AG04450 (cell line): Measurements from ENCODE around the gene SERBP1. TPM values are rescaled to one million over a fixed set of nuclear protein-coding genes. Genes with fewer than 3 reads are reported as not detected.
"Not testable (repeated sequence)": the region's sequence is repeated elsewhere in the genome, so short reads cannot be mapped to it uniquely, and the experiment has no call there.

Experiments used
- CTCF ChIA-PET: fragments of 300-600, 350-600 bp; formaldehyde crosslinking; extraction: SDS; loops from one replicate; lab custom pipeline; 2022; ENCODE audit warnings: antibody characterized with exemption, inconsistent platforms; lab: Charles Lee
- POLR2A ChIA-PET: fragments of 350-600 bp; formaldehyde crosslinking; extraction: SDS; loops from one replicate; lab custom pipeline; 2021; ENCODE audit warnings: antibody characterized with exemption, inconsistent platforms; lab: Yijun Ruan, JAX
- DNase-seq: peaks from one replicate; pipeline ENCODE4 v3.0.0-alpha.2; 2011; ENCODE audit warnings: low read depth, low spot score
- H3K27ac ChIP-seq: one replicate; pipeline ENCODE4 v1.5.1; 2012; ENCODE audit warnings: low read depth, low read length, control low read depth
- H3K27me3 ChIP-seq: one replicate; pipeline ENCODE4 v1.6.0; 2012; ENCODE audit warnings: low read length; ENCODE audit not compliant: control insufficient read depth, insufficient read depth
- H3K4me3 ChIP-seq: 2 replicates; pipeline ENCODE4 v1.5.1; 2011; ENCODE audit warnings: mild to moderate bottlenecking, low read depth, low read length, control low read depth
- H3K9me3 ChIP-seq: 2 replicates; pipeline ENCODE4 v1.5.1; 2012; ENCODE audit warnings: low read length; ENCODE audit not compliant: control insufficient read depth, insufficient read depth
- CTCF ChIP-seq: IDR thresholded peaks from 2 replicates; pipeline ENCODE4 v1.5.1; 2011; ENCODE audit warnings: low read depth, low read length, control low read depth, inconsistent platforms
- polyA plus RNA-seq: library from polyadenylated mRNA; depleted of rRNA; stranded (reverse); fragments of >200 nt; gene quantifications from 2 replicates; pipeline ENCODE4 v1.2.3, GENCODE V29; 2011

The SERBP1 gene
- polyA plus RNA-seq, 1 experiment: 273 TPM

GRCh38 chr1:67414574-67414973 is 15.6 kb downstream of the SERBP1 start:
- TF ChIP-seq CTCF: no peak
- POLR2A ChIA-PET: no interaction called here
- no peaks in the 10 kb centered on the region for H3K9me3 ChIP-seq
- no peak overlapping the region for H3K4me3 ChIP-seq
- CTCF ChIA-PET: interaction anchor here (0.5 kb wide), 1 partner anchor 1618 kb away, joined by 3 read pairs; no protein-coding TSS in a partner anchor
- H3K27me3 ChIP-seq: no peaks in the 10 kb centered on the region
- no peak for DNase-seq
- no peak overlapping the region for H3K27ac ChIP-seq

DNA sequence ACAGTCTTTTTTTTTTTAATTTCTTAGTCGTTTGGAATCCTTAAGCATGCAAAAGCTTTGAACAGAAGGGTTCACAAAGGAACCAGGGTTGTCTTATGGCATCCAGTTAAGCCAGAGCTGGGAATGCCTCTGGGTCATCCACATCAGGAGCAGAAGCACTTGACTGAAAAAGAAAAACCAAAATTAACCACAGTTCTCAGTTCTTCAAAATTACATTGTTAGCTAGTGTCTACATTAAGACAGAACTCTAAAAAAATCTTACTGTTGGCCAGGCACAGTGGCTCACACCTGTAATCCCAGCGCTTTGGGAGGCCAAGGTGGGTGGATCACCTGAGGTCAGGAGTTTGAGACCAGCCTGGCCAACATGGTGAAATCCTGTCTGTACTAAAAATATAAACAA is 17.1 kb downstream of the SERBP1 start:
- H3K27ac ChIP-seq, H3K4me3 ChIP-seq, DNase-seq, POLR2A ChIA-PET, H3K27me3 ChIP-seq, H3K9me3 ChIP-seq: not testable (repeated sequence)
- CTCF ChIA-PET: interaction anchor here (1.1 kb wide), 1 partner anchor 65 kb away, joined by 7 read pairs; no protein-coding TSS in a partner anchor

DNA sequence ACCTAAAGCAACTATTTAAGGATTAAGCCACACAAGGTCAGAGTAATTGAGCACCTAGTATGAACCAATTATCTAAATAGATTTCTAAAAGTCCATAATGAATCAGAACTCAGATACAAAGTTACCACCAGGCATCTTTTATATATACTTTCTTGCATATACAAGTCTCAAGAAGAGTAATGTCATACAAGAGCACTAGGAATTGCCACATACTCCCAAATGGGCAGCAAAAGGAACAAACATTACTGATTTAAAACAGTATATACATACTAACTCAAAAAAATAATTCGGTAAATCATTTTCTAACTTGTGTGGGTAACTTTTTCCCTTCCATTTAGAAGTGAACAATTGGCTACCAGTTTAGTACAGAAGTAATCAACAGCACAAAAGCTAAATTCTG is 22.1 kb downstream of the SERBP1 start:
- CTCF ChIA-PET: interaction anchor here (0.6 to 1.1 kb wide), 3 partner anchors 17 to 95 kb away, joined by 3 read pairs; no protein-coding TSS in a partner anchor
- no peaks in the 10 kb centered on the region for H3K27me3 ChIP-seq

DNA sequence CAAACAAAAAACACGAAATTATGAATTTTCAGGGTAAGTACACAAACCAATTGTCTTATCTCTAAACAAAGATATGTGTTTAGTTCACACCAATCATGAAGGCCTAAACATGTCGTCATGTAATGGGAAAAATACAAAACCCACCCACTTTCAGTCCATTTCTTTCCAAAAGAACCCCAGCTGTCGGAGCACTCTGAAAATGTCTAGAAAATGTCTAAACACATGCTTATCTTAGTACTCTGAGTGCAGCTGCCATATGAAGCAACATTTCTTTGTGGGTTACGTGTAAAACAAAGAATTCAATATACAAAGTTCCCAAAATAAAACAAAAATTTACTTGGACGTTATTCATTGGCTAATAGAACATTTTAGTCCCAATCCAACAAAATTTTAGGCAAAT is 22.7 kb downstream of the SERBP1 start:
- H3K27ac ChIP-seq: peak overlapping the region; percentile 33
- CTCF ChIA-PET: interaction anchor here (1.1 kb wide), 1 partner anchor 18 kb away, joined by 3 read pairs; no protein-coding TSS in a partner anchor

More for the DNA sequence above, 22.1 kb downstream of the SERBP1 start:
- H3K4me3 ChIP-seq: no peak overlapping the region
- no peaks in the 10 kb centered on the region for H3K9me3 ChIP-seq
- H3K27ac ChIP-seq: no peak overlapping the region
- TF ChIP-seq CTCF: no peak
- no peak for DNase-seq
- POLR2A ChIA-PET: interaction anchor here (0.9 to 1.8 kb wide), 3 partner anchors 11 to 355 kb away, joined by 3 to 4 read pairs (median 3); partner anchors contain the start of gene SLC35D1

GRCh38 chr1:67405473-67406245 is 24.5 kb downstream of the SERBP1 start:
- H3K27ac ChIP-seq: no peak overlapping the region
- ChIA-PET CTCF (interaction anchor here (0.6 kb wide), 1 partner anchor 363 kb away, joined by 3 read pairs; no protein-coding TSS in a partner anchor), POLR2A (no interaction called here)
- no peak overlapping the region for H3K4me3 ChIP-seq
- no peak for DNase-seq
- no peak for TF ChIP-seq CTCF
- no peaks in the 10 kb centered on the region for H3K27me3 ChIP-seq
- H3K9me3 ChIP-seq: no peaks in the 10 kb centered on the region

More for the DNA sequence above, 22.7 kb downstream of the SERBP1 start:
- no peak for TF ChIP-seq CTCF
- Histone ChIP-seq H3K4me3 (no peak overlapping the region), H3K9me3 (no peaks in the 10 kb centered on the region), H3K27me3 (no peaks in the 10 kb centered on the region)
- peak; percentile 54 for DNase-seq
- POLR2A ChIA-PET: interaction anchor here (0.7 to 1.8 kb wide), 3 partner anchors 22 to 354 kb away, joined by 3 to 4 read pairs (median 3); partner anchors contain the start of gene SLC35D1
